DOHH2 (cell line): ENCODE data around the gene PID1.

Experiments used
- H3F3A ChIP-seq: fragments of 200-600 bp; sonication (generic), shearing (Covaris generic); 2 replicates; pipeline ENCODE4 v1.6.0; 2016; ENCODE audit warnings: antibody characterized with exemption, mild to moderate bottlenecking; ENCODE audit not compliant: control insufficient read depth, insufficient read depth
- H3K27ac ChIP-seq: fragments of 200-600 bp; sonication (generic); 2 replicates; pipeline ENCODE4 v1.5.1; 2014; ENCODE audit warnings: low read depth, mild to moderate bottlenecking, low read length, moderate library complexity
- H3K27me3 ChIP-seq: fragments of 200-600 bp; sonication (generic); 2 replicates; pipeline ENCODE4 v1.6.1; 2014; ENCODE audit warnings: mild to moderate bottlenecking, low read length, mixed read lengths; ENCODE audit not compliant: control insufficient read depth
- H3K36me3 ChIP-seq: fragments of 200-600 bp; sonication (generic); 2 replicates; pipeline ENCODE4 v1.6.1; 2014; ENCODE audit warnings: mild to moderate bottlenecking, low read length, moderate library complexity, mixed read lengths; ENCODE audit not compliant: control insufficient read depth
- H3K4me1 ChIP-seq: fragments of 200-600 bp; sonication (generic); 2 replicates; pipeline ENCODE4 v1.6.1; 2014; ENCODE audit warnings: mild to moderate bottlenecking, low read length, mixed read lengths; ENCODE audit not compliant: control insufficient read depth
- H3K4me2 ChIP-seq: fragments of 200-600 bp; sonication (generic); 2 replicates; pipeline ENCODE4 v1.6.0; 2014; ENCODE audit warnings: mild to moderate bottlenecking, low read length, moderate library complexity
- H3K4me3 ChIP-seq: fragments of 200-600 bp; sonication (generic); 2 replicates; pipeline ENCODE4 v1.5.1; 2014; ENCODE audit warnings: mild to moderate bottlenecking, low read length, mixed read lengths
- H3K79me2 ChIP-seq: fragments of 200-600 bp; sonication (generic); 2 replicates; pipeline ENCODE4 v1.6.1; 2014; ENCODE audit warnings: mild to moderate bottlenecking, low read length, mixed read lengths; ENCODE audit not compliant: control insufficient read depth
- H3K9me2 ChIP-seq: fragments of 200-600 bp; sonication (generic); replicated peaks from 2 replicates; pipeline ENCODE4 v1.6.1; 2014; ENCODE audit warnings: mild to moderate bottlenecking, low read length, mixed read lengths; ENCODE audit not compliant: control insufficient read depth
- H3K9me3 ChIP-seq: fragments of 200-600 bp; sonication (generic); 2 replicates; pipeline ENCODE4 v1.6.1; 2014; ENCODE audit warnings: antibody characterized with exemption, low read length, mixed read lengths; ENCODE audit not compliant: control insufficient read depth, insufficient read depth
- H4K20me1 ChIP-seq: fragments of 200-600 bp; sonication (generic); 2 replicates; pipeline ENCODE4 v1.6.0; 2014; ENCODE audit warnings: low read depth, mild to moderate bottlenecking, antibody characterized with exemption, low read length, moderate library complexity; ENCODE audit not compliant: control insufficient read depth, insufficient read depth
- CTCF ChIP-seq: fragments of 200-600 bp; sonication (generic); IDR thresholded peaks from one replicate; pipeline ENCODE4 v1.5.1; 2014; ENCODE audit warnings: antibody characterized with exemption, mild to moderate bottlenecking, low read depth, low read length; ENCODE audit not compliant: poor library complexity, severe bottlenecking
- EZH2phosphoT487 ChIP-seq: fragments of 200-600 bp; sonication (generic); IDR thresholded peaks from 2 replicates; pipeline ENCODE4 v1.6.1; 2017; ENCODE audit warnings: borderline replicate concordance, mild to moderate bottlenecking, antibody characterized with exemption, low read length, moderate library complexity, mixed read lengths

Gene PID1

GRCh38 chr2:229254206-229254605 lies 16.9 kb downstream of the PID1 start:
- Histone ChIP-seq H3K27me3 (no peaks in the 10 kb centered on the region), H3K36me3 (no peaks in the 10 kb centered on the region), H3K4me1 (no peaks in the 10 kb centered on the region), H4K20me1 (no peaks in the 10 kb centered on the region), H3F3A (no peaks in the 10 kb centered on the region), H3K4me2 (no peak overlapping the region), H3K4me3 (no peak overlapping the region), H3K79me2 (no peaks in the 10 kb centered on the region), H3K27ac (no peak overlapping the region), H3K9me2 (no peaks in the 10 kb centered on the region), H3K9me3 (no peaks in the 10 kb centered on the region)
- TF ChIP-seq CTCF (no peak), EZH2phosphoT487 (no peak)

- no peaks in the 10 kb centered on the region for H3K27me3 ChIP-seq
- no peaks in the 10 kb centered on the region for H4K20me1 ChIP-seq
- no peaks in the 10 kb centered on the region for H3K36me3 ChIP-seq
- H3K4me2 ChIP-seq: no peak overlapping the region
- no peak overlapping the region for H3K27ac ChIP-seq
- H3F3A ChIP-seq: no peaks in the 10 kb centered on the region
- H3K4me3 ChIP-seq: no peak overlapping the region
- H3K9me3 ChIP-seq: no peaks in the 10 kb centered on the region
- no peaks in the 10 kb centered on the region for H3K4me1 ChIP-seq
- H3K9me2 ChIP-seq: no peaks in the 10 kb centered on the region
- H3K79me2 ChIP-seq: no peaks in the 10 kb centered on the region
- no peak for TF ChIP-seq CTCF
- no peak for TF ChIP-seq EZH2phosphoT487
These were observed 18.1 kb downstream of the PID1 start for GRCh38 chr2:229252996-229253395.

GRCh38 chr2:229252280-229252679 lies 18.8 kb downstream of the PID1 start:
- Histone ChIP-seq H3K36me3 (no peaks in the 10 kb centered on the region), H3K9me3 (no peaks in the 10 kb centered on the region), H3K27me3 (no peaks in the 10 kb centered on the region), H3F3A (no peaks in the 10 kb centered on the region), H3K4me2 (no peak overlapping the region), H3K4me1 (no peaks in the 10 kb centered on the region), H3K79me2 (no peaks in the 10 kb centered on the region), H3K27ac (no peak overlapping the region), H3K9me2 (no peaks in the 10 kb centered on the region), H3K4me3 (no peak overlapping the region), H4K20me1 (no peaks in the 10 kb centered on the region)
- no peak for TF ChIP-seq CTCF
- TF ChIP-seq EZH2phosphoT487: no peak

GRCh38 chr2:229249536-229249935 lies 21.6 kb downstream of the PID1 start:
- Histone ChIP-seq H3K36me3 (no peaks in the 10 kb centered on the region), H3K4me2 (no peak overlapping the region), H3K27me3 (no peaks in the 10 kb centered on the region), H3F3A (no peaks in the 10 kb centered on the region), H3K4me1 (peaks cover 2% of the 10 kb centered on the region), H3K79me2 (no peaks in the 10 kb centered on the region), H3K27ac (no peak overlapping the region), H3K9me3 (no peaks in the 10 kb centered on the region), H4K20me1 (no peaks in the 10 kb centered on the region), H3K4me3 (no peak overlapping the region), H3K9me2 (no peaks in the 10 kb centered on the region)
- TF ChIP-seq EZH2phosphoT487 (no peak), CTCF (no peak)
